IMR-90 (cell line): Measurements from ENCODE around the gene ITPRID1. TPM values are rescaled to one million over a fixed set of nuclear protein-coding genes. Genes with fewer than 3 reads are reported as not detected.

Experiments used
- ATAC-seq: fragments of 200-7000 bp; cut with Tn5 transposase; 2 replicates; pipeline ENCODE4 v1.9.1; 2020; ENCODE audit warnings: low read depth, mild to moderate bottlenecking, moderate library complexity
- BruUV-seq: library from RNA; stranded (reverse); fragments of 400-500 nt; replicated peaks from 2 replicates; lab custom pipeline; 2021; lab: Mats Ljungman, UMichigan
- CTCF ChIA-PET: fragments of 300-600 bp; formaldehyde crosslinking; extraction: SDS; loops from one replicate; lab custom pipeline; 2021; ENCODE audit warnings: antibody characterized with exemption; lab: Yijun Ruan, JAX
- POLR2A ChIA-PET: fragments of 300-600 bp; sonication (Branson Sonifier 250); formaldehyde crosslinking; loops from one replicate; lab custom pipeline; 2022; ENCODE audit warnings: antibody characterized with exemption; ENCODE audit not compliant: unreplicated experiment; lab: Charles Lee
- DNase-seq: peaks from one replicate; pipeline ENCODE4 v3.0.0; 2013
- H2AFZ ChIP-seq: replicated peaks from 2 replicates; pipeline ENCODE3; 2013; ENCODE audit warnings: low read length, mild to moderate bottlenecking; ENCODE audit not compliant: poor library complexity
- H2AK5ac ChIP-seq: 2 replicates; pipeline ENCODE4 v1.6.1; 2013; ENCODE audit warnings: low read depth, low read length, inconsistent platforms
- H2AK9ac ChIP-seq: replicated peaks from 2 replicates; pipeline ENCODE3; 2013; ENCODE audit warnings: mild to moderate bottlenecking, low read depth, low read length, moderate library complexity; ENCODE audit not compliant: poor library complexity
- H2BK120ac ChIP-seq: 2 replicates; pipeline ENCODE4 v1.6.1; 2013; ENCODE audit warnings: low read depth, low read length, inconsistent platforms
- H2BK15ac ChIP-seq: 3 replicates; pipeline ENCODE4 v1.6.1; 2013; ENCODE audit warnings: low read depth, low read length, inconsistent platforms
- H2BK20ac ChIP-seq: 2 replicates; pipeline ENCODE4 v1.6.1; 2013; ENCODE audit warnings: low read depth, mild to moderate bottlenecking, inconsistent platforms, low read length, moderate library complexity
- H2BK5ac ChIP-seq: 2 replicates; pipeline ENCODE4 v1.6.1; 2013; ENCODE audit warnings: mild to moderate bottlenecking, low read depth, low read length, inconsistent platforms; ENCODE audit not compliant: poor library complexity, severe bottlenecking
- H3K14ac ChIP-seq: replicated peaks from 2 replicates; pipeline ENCODE4 v1.6.1; 2013; ENCODE audit warnings: low read depth, low read length, inconsistent platforms
- H3K18ac ChIP-seq: 2 replicates; pipeline ENCODE4 v1.6.1; 2013; ENCODE audit warnings: low read depth, low read length, control low read depth
- H3K23ac ChIP-seq: 2 replicates; pipeline ENCODE4 v1.6.1; 2013; ENCODE audit warnings: low read depth, low read length, inconsistent platforms
- H3K27ac ChIP-seq: 2 replicates; pipeline ENCODE4 v1.5.1; 2013; ENCODE audit warnings: mild to moderate bottlenecking, control low read depth, low read length; ENCODE audit not compliant: insufficient read depth
- H3K27me3 ChIP-seq: 2 replicates; pipeline ENCODE4 v1.6.1; 2013; ENCODE audit warnings: low read length; ENCODE audit not compliant: control insufficient read depth, insufficient read depth
- H3K36me3 ChIP-seq: 2 replicates; pipeline ENCODE4 v1.6.1; 2013; ENCODE audit warnings: low read length, mixed read lengths; ENCODE audit not compliant: control insufficient read depth, insufficient read depth
- H3K4ac ChIP-seq: 2 replicates; pipeline ENCODE4 v1.6.1; 2013; ENCODE audit warnings: low read depth, low read length, inconsistent platforms
- H3K4me1 ChIP-seq: 2 replicates; pipeline ENCODE4 v1.6.1; 2013; ENCODE audit warnings: low read length, mixed read lengths; ENCODE audit not compliant: control insufficient read depth, insufficient read depth
- H3K4me2 ChIP-seq: 2 replicates; pipeline ENCODE4 v1.6.1; 2013; ENCODE audit warnings: low read depth, mild to moderate bottlenecking, control low read depth, low read length, moderate library complexity
- H3K4me3 ChIP-seq: 2 replicates; pipeline ENCODE4 v1.5.1; 2013; ENCODE audit warnings: low read depth, mild to moderate bottlenecking, control low read depth, low read length, moderate library complexity; ENCODE audit not compliant: insufficient read depth
- H3K56ac ChIP-seq: 2 replicates; pipeline ENCODE4 v1.6.1; 2013; ENCODE audit warnings: low read length, inconsistent platforms; ENCODE audit not compliant: insufficient read depth; ENCODE audit errors: extremely low read depth
- H3K79me1 ChIP-seq, 2 experiments: 2 replicates each; pipeline ENCODE4 v1.6.1; 2013; ENCODE audit warnings: low read length in 2 of 2, inconsistent platforms in 1 of 2, low read depth in 1 of 2
- H3K9ac ChIP-seq: 2 replicates; pipeline ENCODE4 v1.6.1; 2013; ENCODE audit warnings: low read depth, low read length, control low read depth
- H3K9me1 ChIP-seq: 2 replicates; pipeline ENCODE4 v1.6.1; 2013; ENCODE audit warnings: low read length, inconsistent platforms; ENCODE audit not compliant: insufficient read depth
- H3K9me3 ChIP-seq: 2 replicates; pipeline ENCODE4 v1.6.1; 2013; ENCODE audit warnings: low read length; ENCODE audit not compliant: control insufficient read depth, insufficient read depth
- H4K20me1 ChIP-seq: 2 replicates; pipeline ENCODE4 v1.6.1; 2013; ENCODE audit warnings: low read length, inconsistent platforms; ENCODE audit not compliant: insufficient read depth
- H4K5ac ChIP-seq: 2 replicates; pipeline ENCODE4 v1.6.1; 2013; ENCODE audit warnings: mild to moderate bottlenecking, low read depth, low read length, control low read depth
- H4K8ac ChIP-seq, 2 experiments: 2 replicates each; pipeline ENCODE4 v1.6.1; 2013; ENCODE audit warnings: low read depth in 2 of 2, low read length in 2 of 2, control low read depth in 1 of 2, inconsistent platforms in 1 of 2
- H4K91ac ChIP-seq: 2 replicates; pipeline ENCODE4 v1.6.1; 2013; ENCODE audit warnings: low read depth, low read length, inconsistent platforms; ENCODE audit not compliant: insufficient read depth
- CHD1 ChIP-seq: IDR thresholded peaks from 2 replicates; pipeline ENCODE4 v1.6.1; 2012; ENCODE audit warnings: low read depth, low read length, improper control_type of control experiment
- SMC3 ChIP-seq: fragments of 150-350 bp; IDR thresholded peaks from 2 replicates; pipeline ENCODE4 v1.6.1; 2016; ENCODE audit warnings: low read depth, mild to moderate bottlenecking, antibody characterized with exemption, low read length, moderate library complexity
- WGBS, 2 experiments: methylation state at CpG; one replicate each; pipeline versions ENCODE4 v1.1.5 to v1.1.7; 2013; ENCODE audit warnings: missing lambda C conversion rate in 2 of 2; ENCODE audit not compliant: insufficient read length in 1 of 2; ENCODE audit errors: extremely low coverage in 2 of 2; 5-methylcytosine and 5-hydroxymethylcytosine counted together
- dilution Hi-C: fragments of 300-500 bp; cut with HindIII; formaldehyde crosslinking; loops from one replicate; pipeline ENCODE4 v1.14.3; 2018; ENCODE audit warnings: low sequenced_read_pairs; ENCODE audit not compliant: unreplicated experiment
- in situ Hi-C: fragments of 300-500 bp; cut with MboI; formaldehyde crosslinking; loops from 3 replicates; pipeline ENCODE4 v1.14.3; 2019; ENCODE audit warnings: low sequenced_read_pairs, inconsistent platforms, mixed read lengths
- intact Hi-C: fragments of 100-400 bp; cut with micrococcal nuclease; formaldehyde crosslinking; loops from 2 replicates; pipeline ENCODE4 v1.10.0; 2022
- polyA plus RNA-seq, 3 experiments: library from polyadenylated mRNA; depleted of rRNA; stranded (reverse); fragments of >200 nt; gene quantifications; 2 replicates each; pipeline ENCODE4 v1.2.3, GENCODE V29; 2012; ENCODE audit warnings: low replicate concordance in 1 of 3
- total RNA-seq: library from RNA; depleted of rRNA; stranded (reverse); fragments of >200 nt; gene quantifications from 2 replicates; pipeline ENCODE4 v1.2.3, GENCODE V29; 2012
- TF ChIP-seq, protein P1 (sequence below): conservative IDR thresholded peaks from 2 replicates; pipeline ENCODE4 v1.5.1; 2012; ENCODE audit warnings: mild to moderate bottlenecking, low read depth, low read length, improper control_type of control experiment

ITPRID1 gene
- total and polyA plus RNA-seq, 2 of the 4 experiments (the other 2 are of a cell fraction), result not detected

DNA sequence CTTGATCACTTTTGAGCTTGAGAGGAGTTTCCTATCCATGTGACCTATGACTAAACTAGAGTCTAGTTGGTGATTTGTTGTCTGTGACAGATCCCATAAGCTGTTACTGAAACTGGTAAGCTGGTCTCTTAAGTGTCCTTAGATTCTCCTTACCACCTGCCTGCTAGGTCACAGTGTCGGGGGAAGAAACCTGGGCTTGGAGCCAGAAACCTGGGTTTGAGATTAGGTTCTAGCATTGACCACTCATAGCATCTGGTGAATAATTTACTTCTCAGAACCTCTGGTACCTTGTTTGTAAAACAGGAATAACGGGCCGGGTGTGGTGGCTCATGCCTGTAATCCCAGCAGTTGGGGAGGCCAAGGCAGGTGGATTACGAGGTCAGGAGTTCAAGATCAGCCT is 21.8 kb upstream of the ITPRID1 start:
- Histone ChIP-seq H3K18ac (no peak overlapping the region), H3K4me2 (no peak overlapping the region), H3K9me1 (no peaks in the 10 kb centered on the region), H3K27ac (no peak overlapping the region), H3K9me3 (no peaks in the 10 kb centered on the region), H2BK15ac (no peak overlapping the region), H4K20me1 (no peaks in the 10 kb centered on the region), H3K4me3 (no peak overlapping the region), H4K5ac (no peak overlapping the region), H3K36me3 (no peaks in the 10 kb centered on the region), H2BK5ac (no peak overlapping the region), H2BK120ac (no peak overlapping the region), H3K4me1 (no peaks in the 10 kb centered on the region), H2AK5ac (no peak overlapping the region), H3K56ac (no peak overlapping the region), H2AFZ (no peak overlapping the region), H3K14ac (no peak overlapping the region), H3K23ac (no peak overlapping the region), H4K8ac (no peak overlapping the region), H3K27me3 (no peaks in the 10 kb centered on the region), H2AK9ac (no peak overlapping the region), H3K4ac (no peak overlapping the region), H4K91ac (no peak overlapping the region), H2BK20ac (no peak overlapping the region), H3K79me1 (no peaks in the 10 kb centered on the region), H3K9ac (no peak overlapping the region)
- intact Hi-C loops, result no loop called here
- in situ Hi-C loops, result no loop called here
- dilution Hi-C loops, result no loop called here
- ATAC-seq (no peak), DNase-seq (no peak)
- POLR2A ChIA-PET, result no interaction called here
- no TSS peak for BruUV-seq
- no peak for TF ChIP-seq CHD1
- TF ChIP-seq, protein P1, sequence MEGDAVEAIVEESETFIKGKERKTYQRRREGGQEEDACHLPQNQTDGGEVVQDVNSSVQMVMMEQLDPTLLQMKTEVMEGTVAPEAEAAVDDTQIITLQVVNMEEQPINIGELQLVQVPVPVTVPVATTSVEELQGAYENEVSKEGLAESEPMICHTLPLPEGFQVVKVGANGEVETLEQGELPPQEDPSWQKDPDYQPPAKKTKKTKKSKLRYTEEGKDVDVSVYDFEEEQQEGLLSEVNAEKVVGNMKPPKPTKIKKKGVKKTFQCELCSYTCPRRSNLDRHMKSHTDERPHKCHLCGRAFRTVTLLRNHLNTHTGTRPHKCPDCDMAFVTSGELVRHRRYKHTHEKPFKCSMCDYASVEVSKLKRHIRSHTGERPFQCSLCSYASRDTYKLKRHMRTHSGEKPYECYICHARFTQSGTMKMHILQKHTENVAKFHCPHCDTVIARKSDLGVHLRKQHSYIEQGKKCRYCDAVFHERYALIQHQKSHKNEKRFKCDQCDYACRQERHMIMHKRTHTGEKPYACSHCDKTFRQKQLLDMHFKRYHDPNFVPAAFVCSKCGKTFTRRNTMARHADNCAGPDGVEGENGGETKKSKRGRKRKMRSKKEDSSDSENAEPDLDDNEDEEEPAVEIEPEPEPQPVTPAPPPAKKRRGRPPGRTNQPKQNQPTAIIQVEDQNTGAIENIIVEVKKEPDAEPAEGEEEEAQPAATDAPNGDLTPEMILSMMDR, result no peak
- TF ChIP-seq SMC3, result no peak
- CTCF ChIA-PET, result no interaction called here
- WGBS, 2 experiments, result no CpG with 5 or more reads among the region's 4 CpGs
